Measurements from ENCODE around the gene TRDN. TPM values are rescaled to one million over a fixed set of nuclear protein-coding genes. Genes with fewer than 3 reads are reported as not detected.

TRDN gene
- polyA plus RNA-seq, 1 experiment = not detected

- Histone ChIP-seq H3K36me3 (ENCODE audit: control insufficient read depth, insufficient read depth, low read length) (no peaks in the 10 kb centered on the region), H3K27me3 (ENCODE audit: control insufficient read depth, insufficient read depth, low read length) (no peaks in the 10 kb centered on the region), H3K4me3 (ENCODE audit: low read depth, low read length) (no peak overlapping the region)
- no peak for DNase-seq (ENCODE audit: low read depth)
- POLR2A ChIA-PET = no interaction called here
- CTCF ChIA-PET = interaction anchor here (0.9 kb wide), 1 partner anchor 14 kb away, joined by 3 read pairs; no protein-coding TSS in a partner anchor
- TF ChIP-seq, protein P1, sequence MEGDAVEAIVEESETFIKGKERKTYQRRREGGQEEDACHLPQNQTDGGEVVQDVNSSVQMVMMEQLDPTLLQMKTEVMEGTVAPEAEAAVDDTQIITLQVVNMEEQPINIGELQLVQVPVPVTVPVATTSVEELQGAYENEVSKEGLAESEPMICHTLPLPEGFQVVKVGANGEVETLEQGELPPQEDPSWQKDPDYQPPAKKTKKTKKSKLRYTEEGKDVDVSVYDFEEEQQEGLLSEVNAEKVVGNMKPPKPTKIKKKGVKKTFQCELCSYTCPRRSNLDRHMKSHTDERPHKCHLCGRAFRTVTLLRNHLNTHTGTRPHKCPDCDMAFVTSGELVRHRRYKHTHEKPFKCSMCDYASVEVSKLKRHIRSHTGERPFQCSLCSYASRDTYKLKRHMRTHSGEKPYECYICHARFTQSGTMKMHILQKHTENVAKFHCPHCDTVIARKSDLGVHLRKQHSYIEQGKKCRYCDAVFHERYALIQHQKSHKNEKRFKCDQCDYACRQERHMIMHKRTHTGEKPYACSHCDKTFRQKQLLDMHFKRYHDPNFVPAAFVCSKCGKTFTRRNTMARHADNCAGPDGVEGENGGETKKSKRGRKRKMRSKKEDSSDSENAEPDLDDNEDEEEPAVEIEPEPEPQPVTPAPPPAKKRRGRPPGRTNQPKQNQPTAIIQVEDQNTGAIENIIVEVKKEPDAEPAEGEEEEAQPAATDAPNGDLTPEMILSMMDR (IDR thresholded peaks at IDR 0.05; ENCODE audit: insufficient read depth, low read depth, low read length) = no peak
These were observed 446.9 kb downstream of the TRDN start for GRCh38 chr6:123189816-123190215.

GRCh38 chr6:123182998-123183397 is 453.8 kb downstream of the TRDN start:
- no peak for DNase-seq (ENCODE audit: low read depth)
- no peak overlapping the region for H3K4me3 ChIP-seq (ENCODE audit: low read depth, low read length)
- POLR2A ChIA-PET = no interaction called here
- TF ChIP-seq, protein P1 (IDR thresholded peaks at IDR 0.05; ENCODE audit: insufficient read depth, low read depth, low read length) = no peak
- no peaks in the 10 kb centered on the region for H3K27me3 ChIP-seq (ENCODE audit: control insufficient read depth, insufficient read depth, low read length)
- H3K36me3 ChIP-seq (ENCODE audit: control insufficient read depth, insufficient read depth, low read length) = no peaks in the 10 kb centered on the region
- CTCF ChIA-PET = no interaction called here

- no peaks in the 10 kb centered on the region for H3K27me3 ChIP-seq (ENCODE audit: control insufficient read depth, insufficient read depth, low read length)
- H3K36me3 ChIP-seq (ENCODE audit: control insufficient read depth, insufficient read depth, low read length) = no peaks in the 10 kb centered on the region
- TF ChIP-seq, protein P1 (IDR thresholded peaks at IDR 0.05; ENCODE audit: insufficient read depth, low read depth, low read length) = no peak
- DNase-seq (ENCODE audit: low read depth) = no peak
- no peak overlapping the region for H3K4me3 ChIP-seq (ENCODE audit: low read depth, low read length)
- ChIA-PET POLR2A (no interaction called here), CTCF (no interaction called here)
These were observed 460.0 kb downstream of the TRDN start for GRCh38 chr6:123176706-123177105.

- ChIA-PET CTCF (no interaction called here), POLR2A (no interaction called here)
- no peaks in the 10 kb centered on the region for H3K36me3 ChIP-seq (ENCODE audit: control insufficient read depth, insufficient read depth, low read length)
- H3K27me3 ChIP-seq (ENCODE audit: control insufficient read depth, insufficient read depth, low read length) = no peaks in the 10 kb centered on the region
- DNase-seq (ENCODE audit: low read depth) = no peak
- H3K4me3 ChIP-seq (ENCODE audit: low read depth, low read length) = no peak overlapping the region
- TF ChIP-seq, protein P1 (IDR thresholded peaks at IDR 0.05; ENCODE audit: insufficient read depth, low read depth, low read length) = no peak
These were observed 465.2 kb downstream of the TRDN start for GRCh38 chr6:123171341-123172115.

DNA sequence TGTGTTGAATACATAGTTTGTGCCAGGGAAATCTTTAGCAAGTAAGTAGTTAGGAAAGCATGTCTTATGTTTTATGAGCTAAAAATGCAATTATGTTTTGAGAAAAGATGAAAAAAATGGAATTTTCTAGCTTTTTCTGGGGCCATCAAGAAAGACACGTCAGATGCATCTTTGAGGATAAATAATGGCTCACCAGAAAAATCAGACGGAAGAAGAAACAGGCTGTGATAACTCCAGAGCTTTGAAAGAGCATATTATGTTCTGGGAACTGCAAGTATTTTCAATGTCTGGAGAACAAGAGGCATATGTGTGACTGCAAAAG is 467.0 kb downstream of the TRDN start:
- Histone ChIP-seq H3K4me3 (ENCODE audit: low read depth, low read length) (no peak overlapping the region), H3K27me3 (ENCODE audit: control insufficient read depth, insufficient read depth, low read length) (no peaks in the 10 kb centered on the region), H3K36me3 (ENCODE audit: control insufficient read depth, insufficient read depth, low read length) (no peaks in the 10 kb centered on the region)
- CTCF ChIA-PET = no interaction called here
- POLR2A ChIA-PET = no interaction called here
- TF ChIP-seq, protein P1 (IDR thresholded peaks at IDR 0.05; ENCODE audit: insufficient read depth, low read depth, low read length) = no peak
- no peak for DNase-seq (ENCODE audit: low read depth)
